Measurements from ENCODE around the gene DAAM1.

Gene DAAM1

DNA sequence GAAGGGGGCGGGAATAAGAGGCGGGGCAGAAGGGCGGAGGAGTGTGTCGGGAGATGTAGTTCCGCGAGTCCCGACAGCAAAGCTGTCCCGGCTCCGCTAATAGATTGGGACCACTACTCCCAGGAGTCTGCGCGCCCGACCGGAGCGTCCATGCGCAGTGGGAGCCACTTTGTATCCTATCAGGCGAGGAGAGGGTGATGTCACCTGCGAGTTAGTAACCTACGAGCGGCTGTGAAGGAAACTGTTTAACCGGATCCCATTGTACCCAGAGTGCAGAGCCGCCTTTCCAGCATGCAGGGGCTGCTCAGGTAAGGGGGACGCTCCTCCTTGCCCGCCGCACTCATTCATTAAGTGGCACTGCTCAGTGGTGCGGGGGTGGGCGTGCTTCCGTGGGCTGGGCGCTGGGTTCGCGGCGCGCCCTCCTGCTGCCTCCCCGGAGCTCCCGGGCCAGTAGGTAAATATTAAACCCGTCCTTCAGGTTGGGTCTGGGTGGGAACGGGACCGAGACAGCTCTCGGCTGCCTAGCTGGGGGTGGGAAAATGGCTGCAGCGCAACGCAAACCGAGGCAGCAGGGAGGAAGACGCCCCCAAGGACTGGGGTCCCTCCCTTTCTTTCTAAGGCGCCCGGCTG, at the start of gene DAAM1:
TSS of gene DAAM1 (plus strand) at position 207 of the 630 bp plus-strand sequence. CDS start 74,811 bp downstream, outside the sequence.
- peak; percentile 78 to 99 (median 98) for DNase-seq

DNA sequence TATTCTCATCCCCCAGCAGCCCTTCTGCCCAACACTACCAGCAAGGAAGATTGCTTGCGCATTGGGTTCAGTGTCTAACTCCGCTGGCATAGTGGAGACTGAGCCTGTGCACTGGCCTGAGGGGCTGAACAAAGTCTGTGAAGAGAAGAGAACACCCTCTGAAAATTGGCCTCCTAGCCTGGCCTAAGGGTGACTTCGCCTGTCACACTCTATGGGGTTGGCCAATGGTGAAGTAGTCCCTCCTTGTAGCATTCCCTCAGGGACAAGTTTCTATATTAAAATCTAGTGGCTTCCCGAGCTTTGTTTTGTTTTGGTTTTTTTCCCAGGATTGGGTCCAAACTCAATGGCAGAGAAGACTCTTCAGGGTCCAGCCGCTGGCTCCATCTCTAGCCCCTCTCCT, 49.1 kb upstream of the DAAM1 start:
- no peak for DNase-seq

DNA sequence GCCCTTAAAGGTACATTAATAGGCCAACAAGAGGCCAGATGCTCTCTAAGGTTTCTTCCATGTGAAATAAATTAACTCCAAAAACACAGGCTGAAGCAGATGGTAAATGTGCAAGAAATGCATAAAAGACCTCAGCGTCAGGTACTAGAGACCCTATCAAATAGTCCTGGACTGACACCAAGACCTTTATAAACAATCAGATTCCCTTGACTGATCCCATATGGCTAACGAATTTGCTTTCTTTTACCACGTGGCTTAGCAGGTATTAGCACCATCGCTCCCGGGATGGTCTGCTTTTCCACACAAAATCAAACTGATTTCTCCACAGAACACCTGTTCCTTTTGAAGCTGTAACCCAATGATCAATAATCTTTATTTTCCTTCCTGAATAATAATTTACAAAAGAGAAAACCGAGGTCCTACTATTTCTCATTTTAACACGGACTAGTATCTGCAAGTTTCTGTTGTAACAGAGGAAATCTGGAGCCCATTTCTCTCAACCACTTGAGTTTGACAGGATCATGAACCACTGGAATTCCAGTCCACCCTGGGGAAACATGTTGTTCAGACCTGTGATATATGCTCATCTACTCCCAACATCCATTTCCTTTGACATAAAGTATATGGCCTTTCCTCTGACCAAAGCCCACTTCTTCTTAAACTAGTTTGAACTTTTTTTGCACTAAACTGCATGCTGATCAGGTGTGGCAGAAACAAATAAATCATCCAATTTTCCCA, 48.2 kb upstream of the DAAM1 start:
- DNase-seq: no peak

DNA sequence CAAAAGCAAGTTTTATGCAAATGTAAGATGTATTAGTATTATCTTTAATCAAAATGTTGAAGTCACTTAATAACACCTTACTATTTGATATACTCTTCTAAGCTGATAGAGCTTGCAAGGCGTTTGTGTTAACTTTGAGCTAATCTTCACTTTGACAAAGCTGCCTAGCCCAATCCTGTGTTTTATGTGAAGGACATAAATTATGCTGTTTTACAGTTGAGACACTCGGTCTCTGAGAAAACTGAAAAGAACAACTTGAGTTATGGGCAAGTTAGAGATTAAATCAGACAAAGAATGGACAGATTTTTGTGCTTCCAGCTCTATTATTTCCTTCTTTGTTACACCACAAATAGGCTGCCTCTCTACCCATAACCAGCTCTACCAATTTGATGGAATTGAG, 42.0 kb upstream of the DAAM1 start:
- no peak for DNase-seq

DNA sequence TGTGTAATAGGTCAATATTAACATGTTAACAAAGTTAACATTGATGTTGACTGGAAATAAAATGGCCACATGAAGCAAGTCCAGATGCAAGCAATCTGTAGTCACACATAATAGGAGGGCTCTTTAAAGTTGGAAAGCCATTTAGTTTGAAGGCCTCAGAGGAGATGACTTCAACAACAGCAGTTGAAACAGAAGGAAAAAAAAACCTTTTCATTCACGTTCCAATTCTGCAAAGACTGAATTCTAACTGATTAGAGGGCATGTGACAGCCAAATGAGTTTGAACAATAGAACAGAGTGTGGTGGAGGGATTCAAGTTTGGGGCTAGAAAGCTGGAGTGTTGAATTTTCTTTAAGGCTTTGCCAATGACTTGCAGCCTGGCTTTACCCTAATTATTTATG, 41.5 kb upstream of the DAAM1 start:
- no peak for DNase-seq

DNA sequence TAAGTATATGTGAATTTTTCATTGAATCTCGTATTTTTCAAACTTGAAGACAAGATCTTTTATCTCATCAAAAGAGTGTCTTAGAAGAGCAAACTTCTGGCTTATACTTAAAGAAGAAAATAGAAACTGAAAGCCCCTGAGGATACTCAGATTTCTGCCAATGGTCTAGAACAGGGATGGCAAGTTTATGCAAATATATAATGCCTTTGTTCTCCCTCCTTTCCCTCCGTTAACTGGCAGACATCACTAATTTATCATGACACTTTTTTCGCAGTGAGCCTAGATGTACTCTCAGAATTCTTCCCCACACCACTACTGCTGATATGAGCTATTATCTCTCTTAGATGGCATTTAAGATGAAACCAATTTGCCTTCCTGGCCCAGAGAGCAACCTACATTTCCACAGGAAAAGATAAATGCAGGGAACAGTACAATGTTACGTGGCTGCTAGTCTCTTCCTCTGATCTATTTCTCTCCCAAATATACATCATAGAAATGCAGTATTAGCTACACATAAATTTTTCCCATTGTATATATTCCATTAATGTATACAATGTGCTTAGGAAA, 40.0 kb upstream of the DAAM1 start:
- DNase-seq: no peak

DNA sequence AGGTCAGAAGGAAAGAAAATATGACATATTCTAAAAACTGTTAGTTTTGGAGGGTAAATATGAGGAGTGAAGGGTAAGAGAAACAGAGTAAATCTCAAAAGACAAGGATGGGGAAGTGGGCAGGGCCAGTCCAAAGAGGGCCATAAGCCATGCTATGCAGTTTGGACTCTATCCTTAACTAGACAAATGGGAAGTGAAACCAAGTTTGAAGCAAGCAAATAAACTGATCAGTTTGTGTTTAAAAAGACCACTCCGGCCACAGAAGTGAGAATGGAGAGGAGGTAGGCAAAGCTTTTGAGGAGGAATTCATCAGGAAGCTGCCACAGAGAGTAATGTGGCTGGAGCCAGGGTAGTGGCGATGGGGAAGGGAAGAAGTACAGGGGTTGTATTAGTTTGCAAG, 37.5 kb upstream of the DAAM1 start:
- DNase-seq: no peak

DNA sequence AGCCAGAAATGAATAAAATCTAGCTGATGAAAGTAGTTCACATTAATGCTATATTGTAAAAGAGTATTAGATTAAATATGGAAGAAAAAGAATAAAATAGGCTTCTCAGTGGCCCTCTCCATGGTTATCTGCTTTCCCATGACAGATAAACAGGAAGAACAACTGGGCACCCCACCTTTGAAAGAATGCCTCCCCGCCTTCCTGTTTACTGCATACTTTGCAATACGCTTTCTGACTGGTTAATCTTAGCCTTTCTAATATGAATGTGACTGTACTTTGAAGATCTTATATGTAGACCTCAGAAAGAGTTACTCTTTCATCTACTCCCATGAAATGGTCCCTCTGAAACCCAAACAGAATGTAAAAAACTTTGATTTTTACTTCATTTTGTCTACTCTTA, 34.1 kb upstream of the DAAM1 start:
- no peak for DNase-seq

DNA sequence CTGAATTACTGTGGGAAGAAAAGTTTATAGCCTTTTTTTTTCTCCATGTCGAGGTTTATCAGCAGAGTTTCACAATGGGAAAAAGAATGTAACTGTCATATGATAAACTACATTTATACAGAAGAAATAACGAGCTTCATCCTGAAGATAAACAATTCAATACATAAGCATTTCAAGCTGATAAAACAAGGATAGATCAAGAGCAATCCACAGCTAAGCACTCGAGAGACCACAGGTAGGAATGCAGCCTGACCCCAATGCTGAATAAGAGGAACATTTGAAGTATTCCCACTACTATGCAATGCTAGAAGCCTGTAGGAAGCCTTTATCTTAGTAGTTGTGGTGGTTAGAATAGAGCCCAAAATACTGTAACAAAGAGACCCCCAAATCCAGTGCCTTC, 32.6 kb upstream of the DAAM1 start:
- no peak for DNase-seq

DNA sequence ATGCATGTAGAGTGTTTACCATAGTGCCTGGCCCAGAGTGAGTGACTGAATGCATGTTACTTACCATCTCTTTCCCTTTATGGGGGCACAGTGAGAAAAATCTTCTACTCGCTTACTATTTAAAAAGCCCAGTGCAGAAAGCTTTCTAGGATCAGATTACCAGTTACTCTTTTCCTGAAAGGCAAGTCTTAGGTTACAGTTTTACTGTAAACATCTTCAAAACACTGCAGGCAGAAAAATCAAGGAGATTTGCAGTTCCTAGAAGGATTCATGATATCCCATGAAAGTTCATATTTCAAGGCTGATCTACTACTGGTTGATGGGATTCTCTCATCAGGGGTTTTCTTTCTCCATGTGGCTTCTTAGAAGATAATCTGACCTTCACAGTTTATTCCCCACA, 29.3 kb upstream of the DAAM1 start:
- DNase-seq: no peak

DNA sequence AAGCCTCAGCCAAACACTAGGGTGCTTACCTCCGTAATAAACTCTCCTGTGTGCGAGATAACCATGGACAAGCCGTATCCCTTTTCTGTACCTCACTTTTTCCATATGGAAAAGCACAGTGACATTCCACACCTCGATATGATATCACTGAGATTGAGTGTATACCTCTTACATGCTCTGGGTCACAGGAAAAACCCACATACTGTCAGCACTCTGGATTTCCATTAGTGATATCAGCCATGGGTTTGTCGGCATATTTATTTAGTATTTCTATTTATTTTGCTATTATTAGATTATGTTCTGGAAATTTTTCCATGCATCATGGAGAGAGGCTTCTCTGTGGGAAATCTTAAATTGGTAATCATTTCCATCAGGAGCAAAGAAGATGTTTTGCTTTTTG, 28.0 kb upstream of the DAAM1 start:
- DNase-seq: no peak

DNA sequence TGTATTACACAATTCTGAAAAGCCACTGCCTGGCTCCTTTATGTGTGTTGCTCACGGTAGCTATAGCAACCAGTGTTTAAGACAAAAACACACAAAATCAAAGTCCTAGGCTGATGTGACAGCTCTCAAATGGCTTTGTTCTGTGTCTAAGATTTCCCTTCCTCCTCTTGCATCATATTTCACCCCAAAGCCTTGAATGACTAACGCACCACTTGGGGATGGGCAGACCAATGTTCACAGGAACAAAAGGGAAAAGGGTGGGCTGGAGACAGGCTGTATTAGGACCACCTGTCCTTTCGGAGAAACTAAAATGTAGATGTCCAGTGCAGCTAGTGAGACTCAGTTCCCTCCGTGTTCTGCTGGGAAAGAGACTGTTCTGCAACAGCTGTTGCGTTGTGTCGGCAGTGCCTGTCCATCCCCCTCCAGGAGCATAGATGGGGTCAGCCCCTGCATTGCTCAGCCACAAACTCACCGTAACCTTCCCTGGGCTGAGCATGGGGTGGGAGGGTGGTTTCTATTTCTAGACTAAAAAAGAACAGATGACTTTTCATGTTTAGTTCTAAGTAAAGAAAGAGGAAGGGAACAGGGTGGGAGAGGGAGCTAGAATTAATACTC, 26.8 kb upstream of the DAAM1 start:
- DNase-seq: peak in 16 of 56 donors; percentile 1 to 36 (median 4)

DNA sequence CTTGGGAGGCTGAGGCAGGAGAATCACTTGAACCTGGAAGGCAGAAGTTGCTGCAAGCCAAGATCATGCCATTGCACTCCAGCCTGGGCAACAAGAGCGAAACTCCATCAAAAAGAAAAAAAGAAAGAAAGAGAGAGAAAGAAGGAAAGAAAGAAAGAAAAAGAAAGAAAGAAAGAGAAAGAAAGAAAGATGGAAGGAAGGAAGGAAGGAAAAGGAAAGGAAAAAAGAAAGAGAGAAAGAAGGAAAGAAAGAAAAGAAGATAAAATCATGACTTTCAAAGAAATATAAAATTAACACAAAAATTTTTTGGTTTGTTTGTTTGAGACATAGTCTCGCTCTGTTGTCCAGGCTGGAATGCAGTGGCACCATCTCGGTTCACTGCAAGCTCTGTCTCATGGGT, 22.2 kb upstream of the DAAM1 start:
- DNase-seq: no peak

DNA sequence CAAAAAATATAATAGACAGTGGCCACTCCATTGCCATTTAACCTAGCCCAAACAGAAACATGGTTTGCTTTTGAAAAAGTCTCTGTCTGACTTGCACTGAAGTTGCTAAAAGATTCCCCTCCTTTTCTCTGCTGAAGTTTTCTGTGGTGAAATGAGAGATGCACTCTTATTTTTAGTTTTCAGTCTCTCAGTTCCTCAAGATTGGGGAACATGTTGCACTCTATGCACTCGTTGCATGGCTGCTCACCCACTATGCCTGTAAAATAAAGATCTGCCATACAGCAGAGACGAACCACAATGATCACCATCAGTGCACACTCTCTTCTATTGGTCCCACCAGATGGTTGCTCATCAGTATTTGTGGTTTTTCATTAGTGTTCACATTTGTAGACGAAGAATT, 13.1 kb upstream of the DAAM1 start:
- no peak for DNase-seq

DNA sequence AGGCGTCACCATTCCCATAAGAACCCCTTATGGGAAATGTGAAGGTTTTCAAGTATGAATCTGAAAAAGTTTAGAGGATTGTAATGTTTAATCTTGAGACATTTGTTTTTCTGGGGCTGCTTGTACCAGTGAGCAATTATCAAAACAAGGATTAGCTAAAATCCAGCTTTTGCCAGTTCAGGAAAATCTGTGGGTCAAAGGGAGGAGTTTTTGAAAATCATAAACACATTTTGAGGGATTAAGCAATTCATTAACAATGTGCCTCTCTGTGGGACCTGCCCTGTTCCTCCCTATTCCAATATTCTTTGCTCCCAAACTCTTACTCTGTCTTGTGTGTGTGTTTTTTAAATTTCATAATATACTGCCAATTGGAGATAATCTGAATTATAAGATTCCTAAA, 11.7 kb upstream of the DAAM1 start:
- DNase-seq: no peak

DNA sequence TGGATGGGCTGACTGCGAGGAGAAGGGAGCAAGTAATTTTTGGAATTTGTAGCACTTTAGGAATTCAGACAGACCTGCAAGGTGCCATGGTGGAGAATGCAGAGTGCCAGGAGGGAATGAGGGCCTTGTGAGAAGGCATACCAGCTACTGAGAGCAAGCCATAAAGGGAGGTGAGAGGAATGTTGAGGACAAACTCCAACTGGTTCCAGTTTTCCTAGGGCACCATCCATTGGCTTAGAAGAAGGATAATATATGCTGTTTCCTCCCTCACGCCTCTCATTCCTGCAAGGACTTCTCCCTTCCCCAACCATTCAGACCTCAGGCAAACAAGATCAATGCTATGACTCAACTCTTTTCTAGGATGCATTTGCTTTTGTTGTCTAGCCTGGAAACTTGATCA, 11.2 kb upstream of the DAAM1 start:
- DNase-seq: no peak

DNA sequence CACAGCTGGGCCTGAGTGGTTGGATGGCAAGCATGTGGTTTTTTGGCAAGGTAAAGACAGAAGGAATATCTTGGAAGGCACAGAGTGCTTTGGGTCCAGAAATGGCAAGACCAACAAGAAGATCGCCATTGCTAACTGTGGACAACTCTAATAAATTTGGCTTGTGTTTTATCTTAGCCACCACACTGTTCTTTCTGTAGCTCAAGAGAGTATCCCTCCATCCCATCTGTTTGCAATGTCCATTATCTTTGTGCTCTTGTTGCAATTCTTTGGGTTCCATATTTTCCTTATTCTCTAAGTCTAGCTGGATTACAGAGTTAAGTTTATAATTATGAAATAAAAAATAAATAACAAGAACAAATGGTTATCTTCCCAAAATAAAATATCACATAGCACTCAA, 6.7 kb upstream of the DAAM1 start:
- DNase-seq: no peak

DNA sequence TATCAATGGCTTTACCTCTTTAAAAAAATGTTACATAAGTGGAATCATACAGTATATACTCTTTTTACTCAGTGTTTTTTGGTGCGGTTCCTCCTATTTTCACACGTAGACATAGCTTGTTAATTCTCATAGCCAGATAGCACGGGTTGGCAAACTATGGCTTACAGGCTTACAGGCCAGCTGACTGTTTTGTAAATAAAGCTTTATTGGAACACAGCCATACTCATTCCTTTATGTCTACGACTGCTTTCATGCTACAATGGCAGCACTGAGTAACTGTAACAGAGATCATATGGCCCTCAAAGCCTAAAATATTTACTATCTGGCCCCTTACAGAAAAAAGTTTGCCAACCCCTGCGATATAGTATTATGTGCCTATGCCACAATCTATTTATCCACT, 5.8 kb upstream of the DAAM1 start:
- DNase-seq: no peak

DNA sequence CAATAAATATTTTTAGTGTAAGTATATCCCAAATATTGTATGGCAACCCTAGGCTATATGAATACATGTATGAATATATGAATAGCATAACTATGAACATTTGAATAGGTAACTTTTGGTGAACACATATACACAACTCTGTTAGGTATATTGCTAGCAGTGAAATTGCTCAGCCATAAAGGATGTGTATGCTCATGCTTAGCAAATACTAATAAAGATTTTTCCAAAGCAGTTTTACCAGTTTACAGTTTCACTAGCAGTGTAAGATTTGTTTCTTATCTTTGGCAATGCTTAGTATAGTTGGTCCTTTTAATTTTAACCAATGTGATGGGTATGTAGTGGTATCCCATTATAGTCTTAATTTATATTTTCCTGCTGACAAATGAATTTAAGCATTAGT, 5.3 kb upstream of the DAAM1 start:
- DNase-seq: no peak

DNA sequence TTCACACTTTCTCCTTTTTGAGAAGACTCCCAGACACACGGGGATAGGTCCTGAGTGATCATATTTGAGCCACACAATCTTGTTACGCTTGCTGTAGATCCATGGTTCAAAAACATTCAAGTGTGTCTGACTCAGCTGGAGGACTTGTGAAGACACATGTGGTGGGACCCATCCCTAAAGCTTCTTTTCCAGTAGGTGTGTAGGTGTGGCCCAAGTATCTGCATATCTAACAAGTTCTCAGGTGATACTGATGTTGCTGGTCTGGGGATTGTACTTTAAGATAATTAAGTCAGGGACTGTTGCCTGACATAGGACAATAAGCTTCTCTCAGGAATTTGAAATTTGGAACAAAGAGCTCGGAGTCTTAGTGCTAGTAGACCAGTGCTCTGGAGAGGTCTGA, 4.1 kb upstream of the DAAM1 start:
- no peak for DNase-seq

DNA sequence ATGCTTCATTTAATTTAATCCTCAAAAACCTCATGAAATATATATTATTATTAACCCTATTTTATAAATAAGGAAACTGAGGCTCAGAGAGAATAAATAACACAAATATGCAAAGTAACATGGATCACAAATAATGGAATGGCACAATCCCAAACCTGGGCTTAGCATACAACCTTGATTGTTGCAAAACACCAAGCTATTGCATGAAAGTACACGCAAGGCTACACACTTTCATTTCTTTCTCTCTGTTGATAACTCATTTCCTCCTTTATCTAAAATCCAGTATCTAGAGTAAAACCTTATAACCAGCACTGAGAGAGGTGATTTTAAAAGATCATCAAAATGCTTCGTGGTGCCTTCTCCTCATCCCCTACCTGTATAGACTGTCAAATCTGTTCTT, 2.8 kb upstream of the DAAM1 start:
- no peak for DNase-seq

DNA sequence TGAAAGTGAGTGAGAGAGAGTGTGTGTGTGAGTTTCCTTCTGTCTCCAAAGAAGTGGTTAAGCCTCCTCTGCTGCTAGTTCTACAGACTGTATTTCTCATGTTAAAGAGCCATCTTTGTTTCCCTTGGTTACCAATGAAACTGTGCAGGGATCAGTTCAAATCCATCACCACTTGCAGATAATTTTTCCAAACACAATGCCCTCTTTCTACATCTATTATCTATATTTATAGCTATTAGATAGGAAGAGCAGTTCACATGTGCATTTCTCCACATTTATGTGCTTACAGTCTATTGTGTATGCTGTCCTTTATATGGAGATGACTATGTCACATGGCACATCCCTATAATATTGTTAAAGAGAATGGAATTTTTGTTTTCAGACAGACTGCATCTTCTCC, 2.2 kb upstream of the DAAM1 start:
- DNase-seq: no peak

DNA sequence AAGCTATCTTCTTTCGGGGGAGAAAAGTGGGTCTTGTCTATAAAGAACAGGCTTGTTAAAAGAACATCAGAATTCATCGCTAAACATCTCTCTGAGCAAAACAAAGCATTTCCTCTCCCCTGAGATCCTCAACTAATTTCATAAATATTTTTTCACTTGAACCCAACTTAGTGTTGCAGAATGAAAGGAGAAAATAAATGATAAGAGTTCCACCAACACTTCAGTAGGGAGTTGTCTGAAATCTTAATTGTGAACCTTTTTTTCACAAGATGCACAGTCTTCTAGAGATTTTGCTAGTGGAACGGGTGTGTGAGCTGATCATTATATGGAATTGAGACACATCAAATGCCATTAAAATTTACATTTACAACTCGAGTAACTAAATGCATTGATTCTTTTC, 1.3 kb upstream of the DAAM1 start:
- DNase-seq: no peak

All from nucleus accumbens (tissue), 56 donors.